Ovary (tissue), 3 donors: Measurements from ENCODE around the gene VILL.

ENCODE experiments used
- CTCF ChIP-seq, 3 donors: fragments of 450-650 bp in 2 of 3; fragments of 200-600 bp in 1 of 3; IDR thresholded peaks; one replicate each; pipeline versions ENCODE4 v1.5.1 to v1.8.0; 2016 to 2022; ENCODE audit warnings: antibody characterized with exemption in 3 of 3, mild to moderate bottlenecking in 1 of 3
- EP300 ChIP-seq: sonication (generic); formaldehyde crosslinking; IDR thresholded peaks from one replicate; pipeline ENCODE4 v1.6.1; 2017; ENCODE audit warnings: antibody characterized with exemption
- POLR2A ChIP-seq: fragments of 450-650 bp; IDR thresholded peaks from one replicate; pipeline ENCODE4 v1.6.1; 2017; ENCODE audit warnings: antibody characterized with exemption, mild to moderate bottlenecking, moderate library complexity
- donor health status: DM: no; HTN: no; CAD: no.

DNA sequence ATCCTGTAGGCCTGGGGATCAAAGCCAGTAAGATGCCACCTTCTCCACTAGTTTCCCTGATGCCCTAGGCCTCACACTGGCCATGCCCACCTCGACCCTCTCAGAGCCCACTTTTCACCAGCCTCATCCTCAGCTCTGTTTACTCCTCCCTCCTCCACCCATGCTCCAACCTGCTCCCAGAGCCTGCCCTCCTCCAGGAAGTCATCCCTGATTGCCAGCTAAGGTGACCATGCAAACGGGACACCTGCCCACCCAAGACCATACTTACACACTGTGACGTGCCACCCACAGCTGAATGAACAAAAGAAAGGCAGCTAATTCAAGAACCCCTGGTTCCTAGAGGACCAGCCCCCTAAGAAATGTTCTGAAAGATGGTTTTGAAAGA is 29.7 kb downstream of the VILL start:
- no peak for TF ChIP-seq POLR2A
- no peak for TF ChIP-seq CTCF (IDR thresholded peaks at IDR 0.05)
- no peak for TF ChIP-seq EP300
